Suprapubic skin (tissue), 4 donors: ENCODE data around the gene GRID1.

ENCODE experiments used
- EP300 ChIP-seq: sonication (generic); formaldehyde crosslinking; IDR thresholded peaks from one replicate; pipeline ENCODE4 v1.6.1; 2017; ENCODE audit warnings: antibody characterized with exemption
- POLR2A ChIP-seq, 2 donors: fragments of 450-650 bp; IDR thresholded peaks; one replicate each; pipeline ENCODE4 v1.6.1; 2017; ENCODE audit warnings: antibody characterized with exemption in 2 of 2, mild to moderate bottlenecking in 2 of 2, moderate library complexity in 2 of 2
- POLR2AphosphoS5 ChIP-seq, 3 donors: sonication (generic); formaldehyde crosslinking; IDR thresholded peaks; one replicate each; pipeline ENCODE4 v1.6.1; 2017; ENCODE audit warnings: antibody characterized with exemption in 3 of 3
- TF ChIP-seq, protein P1 (sequence below), 2 donors: fragments of 200-600 bp in 1 of 2; fragments of 450-650 bp in 1 of 2; sonication (generic) in 1 of 2; IDR thresholded peaks; one replicate each; pipeline ENCODE4 v1.5.1; 2016 to 2019; ENCODE audit warnings: antibody characterized with exemption in 2 of 2, mild to moderate bottlenecking in 1 of 2, moderate library complexity in 1 of 2

DNA sequence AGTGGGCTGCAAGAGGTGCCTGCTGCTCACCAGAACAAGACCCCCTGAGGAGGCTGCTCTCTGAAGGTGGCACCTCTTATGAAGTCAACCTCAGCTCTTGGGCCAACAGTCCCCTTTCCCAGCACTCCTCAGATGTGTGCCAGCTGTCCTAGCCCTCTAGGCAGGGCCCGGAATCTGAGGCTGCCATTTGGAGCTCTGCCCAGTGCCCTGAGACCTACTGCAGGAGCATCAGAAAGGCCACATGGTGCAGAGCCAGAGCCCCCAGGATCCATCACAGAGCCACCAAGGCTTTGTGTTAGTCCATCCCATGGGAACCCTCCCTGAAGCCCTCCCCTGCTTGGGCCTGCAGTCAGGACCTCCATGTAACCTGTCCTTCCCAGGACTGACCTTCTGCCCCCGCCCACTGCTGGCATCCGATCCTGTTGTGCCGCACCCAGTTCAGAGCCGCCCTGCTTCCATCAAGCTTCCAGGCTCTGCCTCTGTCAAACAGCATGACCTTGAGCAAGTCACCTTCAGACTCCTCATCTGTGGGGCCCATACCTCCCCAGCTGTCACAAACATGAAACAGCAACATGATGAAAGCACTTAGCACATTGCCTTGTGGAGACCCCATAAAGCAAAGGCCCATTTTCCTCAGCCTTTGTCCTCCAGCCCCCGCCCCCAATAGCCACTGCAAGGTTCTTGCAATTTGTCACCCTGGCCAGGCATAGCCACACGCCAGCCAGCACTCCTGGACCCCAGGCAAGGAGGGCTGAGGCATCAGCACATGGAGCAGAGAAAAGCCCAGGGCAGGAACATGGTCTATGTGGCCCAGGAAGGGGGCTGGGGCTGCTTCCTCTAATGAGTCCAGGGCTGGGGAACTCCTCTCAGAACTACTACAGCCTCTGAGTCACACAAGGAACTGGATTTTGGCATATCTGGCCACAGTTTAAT is 51.7 kb downstream of the GRID1 start:
- TF ChIP-seq, protein P1, sequence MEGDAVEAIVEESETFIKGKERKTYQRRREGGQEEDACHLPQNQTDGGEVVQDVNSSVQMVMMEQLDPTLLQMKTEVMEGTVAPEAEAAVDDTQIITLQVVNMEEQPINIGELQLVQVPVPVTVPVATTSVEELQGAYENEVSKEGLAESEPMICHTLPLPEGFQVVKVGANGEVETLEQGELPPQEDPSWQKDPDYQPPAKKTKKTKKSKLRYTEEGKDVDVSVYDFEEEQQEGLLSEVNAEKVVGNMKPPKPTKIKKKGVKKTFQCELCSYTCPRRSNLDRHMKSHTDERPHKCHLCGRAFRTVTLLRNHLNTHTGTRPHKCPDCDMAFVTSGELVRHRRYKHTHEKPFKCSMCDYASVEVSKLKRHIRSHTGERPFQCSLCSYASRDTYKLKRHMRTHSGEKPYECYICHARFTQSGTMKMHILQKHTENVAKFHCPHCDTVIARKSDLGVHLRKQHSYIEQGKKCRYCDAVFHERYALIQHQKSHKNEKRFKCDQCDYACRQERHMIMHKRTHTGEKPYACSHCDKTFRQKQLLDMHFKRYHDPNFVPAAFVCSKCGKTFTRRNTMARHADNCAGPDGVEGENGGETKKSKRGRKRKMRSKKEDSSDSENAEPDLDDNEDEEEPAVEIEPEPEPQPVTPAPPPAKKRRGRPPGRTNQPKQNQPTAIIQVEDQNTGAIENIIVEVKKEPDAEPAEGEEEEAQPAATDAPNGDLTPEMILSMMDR (IDR thresholded peaks at IDR 0.05): no peak
- TF ChIP-seq POLR2A (IDR thresholded peaks at IDR 0.05): no peak
- no peak for TF ChIP-seq POLR2AphosphoS5 (IDR thresholded peaks at IDR 0.05)
- TF ChIP-seq EP300: no peak
